ENCODE results near the gene LIMCH1. TPM values are rescaled to one million over a fixed set of nuclear protein-coding genes. Genes with fewer than 3 reads are reported as not detected.
"Not testable (repeated sequence)": the region's sequence is repeated elsewhere in the genome, so short reads cannot be mapped to it uniquely, and the experiment has no call there.

LIMCH1 gene
- total RNA-seq, 1 donor from 2014 or later = 257 TPM

- H3K27me3 Mint-ChIP-seq (ENCODE audit: unreplicated experiment) = no peaks in the 10 kb centered on the region
- H3K4me1 Mint-ChIP-seq (ENCODE audit: unreplicated experiment) = peaks cover 12% of the 10 kb centered on the region
- H3K27ac Mint-ChIP-seq (ENCODE audit: unreplicated experiment) = no peak overlapping the region
- peaks cover 19% of the 10 kb centered on the region for H3K36me3 Mint-ChIP-seq (ENCODE audit: low read depth, unreplicated experiment)
- no peak for TF ChIP-seq CTCF (IDR thresholded peaks at IDR 0.05; ENCODE audit: unreplicated experiment)
- H3K9me3 Mint-ChIP-seq (ENCODE audit: unreplicated experiment) = no peaks in the 10 kb centered on the region
- DNase-seq (ENCODE audit: low spot score) = no peak
- H3K4me3 Mint-ChIP-seq (ENCODE audit: unreplicated experiment) = no peak overlapping the region
Observed at GRCh38 chr4:41638866-41639265, 100.9 kb downstream of the LIMCH1 start.

DNA sequence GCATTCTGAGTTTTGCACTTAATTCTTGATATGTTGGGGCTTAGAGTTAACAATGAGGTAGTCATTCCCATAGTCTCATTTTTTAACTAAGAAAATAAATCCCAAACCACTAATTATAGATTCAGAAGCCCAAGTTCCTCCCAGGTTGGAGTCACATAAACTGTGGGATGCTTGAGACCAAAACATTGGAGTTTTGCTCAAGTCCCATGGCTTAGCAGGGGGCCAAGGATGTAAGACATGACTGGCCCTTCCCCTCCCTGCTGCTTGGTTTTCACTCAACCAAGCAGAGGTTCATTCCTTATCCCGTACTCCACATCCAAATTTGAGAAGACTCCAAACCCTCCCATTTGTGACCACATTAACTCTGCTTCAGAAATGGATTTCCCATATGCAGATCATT is 101.3 kb downstream of the LIMCH1 start:
- no peak overlapping the region for H3K27ac Mint-ChIP-seq (ENCODE audit: unreplicated experiment)
- DNase-seq (ENCODE audit: low spot score) = no peak
- H3K9me3 Mint-ChIP-seq (ENCODE audit: unreplicated experiment) = no peaks in the 10 kb centered on the region
- no peak overlapping the region for H3K4me3 Mint-ChIP-seq (ENCODE audit: unreplicated experiment)
- no peaks in the 10 kb centered on the region for H3K27me3 Mint-ChIP-seq (ENCODE audit: unreplicated experiment)
- TF ChIP-seq CTCF (IDR thresholded peaks at IDR 0.05; ENCODE audit: unreplicated experiment) = no peak
- peaks cover 13% of the 10 kb centered on the region for H3K4me1 Mint-ChIP-seq (ENCODE audit: unreplicated experiment)
- H3K36me3 Mint-ChIP-seq (ENCODE audit: low read depth, unreplicated experiment) = peaks cover 14% of the 10 kb centered on the region

- peaks cover 7% of the 10 kb centered on the region for H3K36me3 Mint-ChIP-seq (ENCODE audit: low read depth, unreplicated experiment)
- H3K9me3 Mint-ChIP-seq (ENCODE audit: unreplicated experiment) = no peaks in the 10 kb centered on the region
- peaks cover 25% of the 10 kb centered on the region for H3K4me1 Mint-ChIP-seq (ENCODE audit: unreplicated experiment)
- H3K4me3 Mint-ChIP-seq (ENCODE audit: unreplicated experiment) = no peak overlapping the region
- no peak overlapping the region for H3K27ac Mint-ChIP-seq (ENCODE audit: unreplicated experiment)
- no peak for TF ChIP-seq CTCF (IDR thresholded peaks at IDR 0.05; ENCODE audit: unreplicated experiment)
- no peaks in the 10 kb centered on the region for H3K27me3 Mint-ChIP-seq (ENCODE audit: unreplicated experiment)
- DNase-seq (ENCODE audit: low spot score) = no peak
Observed at GRCh38 chr4:41640906-41641305, 102.9 kb downstream of the LIMCH1 start.

GRCh38 chr4:41642746-41643145 is 104.8 kb downstream of the LIMCH1 start:
- H3K4me3 Mint-ChIP-seq (ENCODE audit: unreplicated experiment); DNase-seq (ENCODE audit: low spot score): not testable (repeated sequence)

DNA sequence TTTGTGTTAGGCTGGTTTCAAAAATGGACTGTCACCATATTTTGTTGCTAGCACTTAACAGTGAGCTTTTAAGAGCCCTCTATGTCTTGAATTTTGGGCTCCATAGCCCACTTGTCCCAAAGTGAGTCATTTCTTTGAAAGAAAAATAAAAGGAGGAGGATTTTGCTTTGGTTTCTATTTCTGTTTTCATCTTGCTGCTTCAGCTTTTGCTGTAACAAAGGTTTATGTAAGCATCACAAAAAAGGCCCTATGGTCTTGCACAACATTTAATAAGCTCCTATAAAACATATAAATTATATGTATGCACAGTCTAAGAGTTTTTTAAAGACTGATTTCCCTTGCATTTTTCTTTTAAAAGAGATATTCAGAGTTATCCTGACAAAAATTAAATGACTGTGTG is 105.4 kb downstream of the LIMCH1 start:
- Mint-ChIP-seq H3K27me3 (ENCODE audit: unreplicated experiment) (no peaks in the 10 kb centered on the region), H3K9me3 (ENCODE audit: unreplicated experiment) (no peaks in the 10 kb centered on the region), H3K4me1 (ENCODE audit: unreplicated experiment) (peaks cover 45% of the 10 kb centered on the region), H3K27ac (ENCODE audit: unreplicated experiment) (no peak overlapping the region), H3K4me3 (ENCODE audit: unreplicated experiment) (no peak overlapping the region), H3K36me3 (ENCODE audit: low read depth, unreplicated experiment) (peaks cover 20% of the 10 kb centered on the region)
- TF ChIP-seq CTCF (IDR thresholded peaks at IDR 0.05; ENCODE audit: unreplicated experiment) = no peak
- DNase-seq (ENCODE audit: low spot score) = no peak

More at GRCh38 chr4:41642746-41643145, 104.8 kb downstream of the LIMCH1 start:
- Mint-ChIP-seq H3K4me1 (ENCODE audit: unreplicated experiment) (peaks cover 40% of the 10 kb centered on the region), H3K36me3 (ENCODE audit: low read depth, unreplicated experiment) (peaks cover 14% of the 10 kb centered on the region)
- not testable (repeated sequence) for H3K9me3 Mint-ChIP-seq (ENCODE audit: unreplicated experiment); H3K27ac Mint-ChIP-seq (ENCODE audit: unreplicated experiment); H3K27me3 Mint-ChIP-seq (ENCODE audit: unreplicated experiment)
